DOHH2 (cell line): ENCODE data around the gene PRKCZ.

Experiments
- H3F3A ChIP-seq: fragments of 200-600 bp; sonication (generic), shearing (Covaris generic); 2 replicates; pipeline ENCODE4 v1.6.0; 2016; ENCODE audit warnings: antibody characterized with exemption, mild to moderate bottlenecking; ENCODE audit not compliant: control insufficient read depth, insufficient read depth
- H3K27ac ChIP-seq: fragments of 200-600 bp; sonication (generic); 2 replicates; pipeline ENCODE4 v1.5.1; 2014; ENCODE audit warnings: low read depth, mild to moderate bottlenecking, low read length, moderate library complexity
- H3K27me3 ChIP-seq: fragments of 200-600 bp; sonication (generic); 2 replicates; pipeline ENCODE4 v1.6.1; 2014; ENCODE audit warnings: mild to moderate bottlenecking, low read length, mixed read lengths; ENCODE audit not compliant: control insufficient read depth
- H3K36me3 ChIP-seq: fragments of 200-600 bp; sonication (generic); 2 replicates; pipeline ENCODE4 v1.6.1; 2014; ENCODE audit warnings: mild to moderate bottlenecking, low read length, moderate library complexity, mixed read lengths; ENCODE audit not compliant: control insufficient read depth
- H3K4me1 ChIP-seq: fragments of 200-600 bp; sonication (generic); 2 replicates; pipeline ENCODE4 v1.6.1; 2014; ENCODE audit warnings: mild to moderate bottlenecking, low read length, mixed read lengths; ENCODE audit not compliant: control insufficient read depth
- H3K4me2 ChIP-seq: fragments of 200-600 bp; sonication (generic); 2 replicates; pipeline ENCODE4 v1.6.0; 2014; ENCODE audit warnings: mild to moderate bottlenecking, low read length, moderate library complexity
- H3K4me3 ChIP-seq: fragments of 200-600 bp; sonication (generic); 2 replicates; pipeline ENCODE4 v1.5.1; 2014; ENCODE audit warnings: mild to moderate bottlenecking, low read length, mixed read lengths
- H3K79me2 ChIP-seq: fragments of 200-600 bp; sonication (generic); 2 replicates; pipeline ENCODE4 v1.6.1; 2014; ENCODE audit warnings: mild to moderate bottlenecking, low read length, mixed read lengths; ENCODE audit not compliant: control insufficient read depth
- H3K9me2 ChIP-seq: fragments of 200-600 bp; sonication (generic); replicated peaks from 2 replicates; pipeline ENCODE4 v1.6.1; 2014; ENCODE audit warnings: mild to moderate bottlenecking, low read length, mixed read lengths; ENCODE audit not compliant: control insufficient read depth
- H3K9me3 ChIP-seq: fragments of 200-600 bp; sonication (generic); 2 replicates; pipeline ENCODE4 v1.6.1; 2014; ENCODE audit warnings: antibody characterized with exemption, low read length, mixed read lengths; ENCODE audit not compliant: control insufficient read depth, insufficient read depth
- H4K20me1 ChIP-seq: fragments of 200-600 bp; sonication (generic); 2 replicates; pipeline ENCODE4 v1.6.0; 2014; ENCODE audit warnings: low read depth, mild to moderate bottlenecking, antibody characterized with exemption, low read length, moderate library complexity; ENCODE audit not compliant: control insufficient read depth, insufficient read depth
- EZH2phosphoT487 ChIP-seq: fragments of 200-600 bp; sonication (generic); IDR thresholded peaks from 2 replicates; pipeline ENCODE4 v1.6.1; 2017; ENCODE audit warnings: borderline replicate concordance, mild to moderate bottlenecking, antibody characterized with exemption, low read length, moderate library complexity, mixed read lengths
- TF ChIP-seq, protein P1 (sequence below): fragments of 200-600 bp; sonication (generic); IDR thresholded peaks from one replicate; pipeline ENCODE4 v1.5.1; 2014; ENCODE audit warnings: antibody characterized with exemption, mild to moderate bottlenecking, low read depth, low read length; ENCODE audit not compliant: poor library complexity, severe bottlenecking

Gene PRKCZ

DNA sequence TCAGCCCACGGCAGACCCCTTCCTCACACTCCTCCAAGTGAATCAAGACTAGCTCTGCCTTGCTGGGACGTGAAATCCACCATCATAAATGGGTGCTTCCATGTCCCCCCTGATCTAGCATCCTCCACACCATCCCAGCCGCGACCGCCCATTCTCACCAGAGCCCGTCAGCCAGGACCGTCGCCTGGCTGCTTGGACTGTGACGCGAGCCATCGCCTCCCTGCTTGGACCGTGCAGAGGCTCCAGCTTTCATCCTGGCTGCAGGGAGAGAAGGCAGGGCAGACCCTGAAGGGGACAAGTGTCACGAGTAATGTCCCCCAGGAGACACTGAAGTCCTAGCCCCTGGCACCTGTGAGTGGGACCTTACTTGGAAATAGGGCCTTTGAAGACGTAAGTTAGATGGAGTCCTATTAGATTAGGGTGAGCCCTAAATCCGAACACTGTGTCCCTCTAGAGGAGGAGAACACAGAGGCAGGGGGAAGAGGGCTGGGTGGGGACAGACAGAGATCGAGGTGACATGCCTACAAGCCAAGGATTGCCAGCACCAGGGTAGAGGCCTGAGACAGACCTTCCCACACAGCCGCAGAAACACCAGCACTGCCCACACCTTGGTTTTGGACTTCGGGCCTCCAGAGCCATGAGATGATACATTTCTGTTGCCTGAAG is 12.8 kb upstream of the PRKCZ start:
- Histone ChIP-seq H3K4me1 (no peaks in the 10 kb centered on the region), H3K9me2 (no peaks in the 10 kb centered on the region), H3F3A (no peaks in the 10 kb centered on the region), H3K79me2 (no peaks in the 10 kb centered on the region), H3K9me3 (no peaks in the 10 kb centered on the region), H3K27ac (no peak overlapping the region), H3K4me2 (no peak overlapping the region), H3K36me3 (no peaks in the 10 kb centered on the region), H3K4me3 (no peak overlapping the region), H4K20me1 (no peaks in the 10 kb centered on the region), H3K27me3 (no peaks in the 10 kb centered on the region)
- TF ChIP-seq EZH2phosphoT487, result no peak
- TF ChIP-seq, protein P1, sequence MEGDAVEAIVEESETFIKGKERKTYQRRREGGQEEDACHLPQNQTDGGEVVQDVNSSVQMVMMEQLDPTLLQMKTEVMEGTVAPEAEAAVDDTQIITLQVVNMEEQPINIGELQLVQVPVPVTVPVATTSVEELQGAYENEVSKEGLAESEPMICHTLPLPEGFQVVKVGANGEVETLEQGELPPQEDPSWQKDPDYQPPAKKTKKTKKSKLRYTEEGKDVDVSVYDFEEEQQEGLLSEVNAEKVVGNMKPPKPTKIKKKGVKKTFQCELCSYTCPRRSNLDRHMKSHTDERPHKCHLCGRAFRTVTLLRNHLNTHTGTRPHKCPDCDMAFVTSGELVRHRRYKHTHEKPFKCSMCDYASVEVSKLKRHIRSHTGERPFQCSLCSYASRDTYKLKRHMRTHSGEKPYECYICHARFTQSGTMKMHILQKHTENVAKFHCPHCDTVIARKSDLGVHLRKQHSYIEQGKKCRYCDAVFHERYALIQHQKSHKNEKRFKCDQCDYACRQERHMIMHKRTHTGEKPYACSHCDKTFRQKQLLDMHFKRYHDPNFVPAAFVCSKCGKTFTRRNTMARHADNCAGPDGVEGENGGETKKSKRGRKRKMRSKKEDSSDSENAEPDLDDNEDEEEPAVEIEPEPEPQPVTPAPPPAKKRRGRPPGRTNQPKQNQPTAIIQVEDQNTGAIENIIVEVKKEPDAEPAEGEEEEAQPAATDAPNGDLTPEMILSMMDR, result no peak

DNA sequence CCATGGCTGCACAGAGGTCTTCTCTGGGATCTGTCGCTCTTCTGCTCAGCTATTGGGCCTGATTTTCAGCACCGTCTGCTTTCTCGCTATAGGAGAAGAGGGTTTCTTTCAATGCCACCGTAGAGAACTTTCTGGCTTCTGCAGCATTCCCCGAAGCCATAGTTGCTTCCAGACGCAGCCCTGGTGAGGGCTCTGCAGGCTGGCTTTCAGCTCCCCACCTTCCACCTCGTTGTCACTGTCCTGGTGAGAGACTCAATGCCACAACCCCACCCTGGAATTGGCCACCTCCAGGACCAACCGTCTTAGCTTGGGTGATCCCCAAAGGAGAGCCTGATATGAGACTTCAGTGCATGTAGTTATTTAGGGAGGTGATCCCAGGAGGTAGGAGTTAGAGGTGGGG is 12.0 kb upstream of the PRKCZ start:
- Histone ChIP-seq H3K36me3 (no peaks in the 10 kb centered on the region), H3F3A (no peaks in the 10 kb centered on the region), H3K4me3 (no peak overlapping the region), H3K9me2 (no peaks in the 10 kb centered on the region), H3K27ac (no peak overlapping the region), H4K20me1 (no peaks in the 10 kb centered on the region), H3K27me3 (no peaks in the 10 kb centered on the region), H3K4me1 (no peaks in the 10 kb centered on the region), H3K9me3 (no peaks in the 10 kb centered on the region), H3K79me2 (no peaks in the 10 kb centered on the region), H3K4me2 (no peak overlapping the region)
- TF ChIP-seq, protein P1, result no peak
- no peak for TF ChIP-seq EZH2phosphoT487

DNA sequence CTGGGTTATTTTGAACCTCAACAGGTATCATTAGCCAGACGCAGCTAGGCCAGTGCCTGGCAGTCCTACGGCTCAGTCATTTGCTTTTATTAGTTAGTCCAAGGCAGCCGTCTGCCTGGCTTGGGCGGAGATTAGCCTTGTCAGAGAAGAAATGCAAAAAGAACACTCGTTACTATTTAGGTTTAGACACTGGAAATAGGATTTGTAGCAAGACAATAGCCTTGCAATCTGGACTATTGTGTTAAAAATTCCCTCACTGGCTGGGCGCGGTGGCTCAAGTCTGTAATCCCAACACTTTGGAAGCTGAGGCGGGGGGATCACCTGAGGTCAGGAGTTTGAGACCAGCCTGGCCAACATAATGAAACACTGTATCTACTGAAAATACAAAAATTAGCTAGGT is 11.0 kb upstream of the PRKCZ start:
- Histone ChIP-seq H3K27me3 (no peaks in the 10 kb centered on the region), H3K27ac (no peak overlapping the region), H3F3A (no peaks in the 10 kb centered on the region), H3K9me2 (no peaks in the 10 kb centered on the region), H3K9me3 (no peaks in the 10 kb centered on the region), H3K4me3 (no peak overlapping the region), H3K4me1 (no peaks in the 10 kb centered on the region), H3K36me3 (no peaks in the 10 kb centered on the region), H4K20me1 (no peaks in the 10 kb centered on the region), H3K79me2 (no peaks in the 10 kb centered on the region), H3K4me2 (no peak overlapping the region)
- TF ChIP-seq EZH2phosphoT487, result no peak
- TF ChIP-seq, protein P1, result no peak

DNA sequence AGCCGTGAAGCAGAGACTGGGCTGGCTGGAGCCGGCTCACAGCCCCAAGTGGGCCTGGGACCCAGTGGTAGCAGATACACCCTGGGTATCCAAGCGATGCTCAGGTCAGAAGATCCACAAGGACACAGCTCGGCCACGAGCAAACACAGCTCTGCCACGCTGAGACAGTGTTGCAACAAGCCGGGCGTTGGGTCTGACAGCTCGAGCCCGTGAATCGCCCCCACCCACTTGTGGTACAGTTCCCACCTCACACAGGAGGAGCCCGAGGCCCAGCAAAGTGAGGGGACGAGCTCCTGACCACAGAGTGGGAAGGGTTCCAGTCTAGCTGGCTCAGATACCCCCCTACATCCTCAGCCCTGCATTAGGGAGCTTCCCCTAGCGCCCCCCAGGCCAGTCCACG is 8.9 kb upstream of the PRKCZ start:
- TF ChIP-seq, protein P1, result no peak
- TF ChIP-seq EZH2phosphoT487, result no peak
- Histone ChIP-seq H3K4me1 (peaks cover 10% of the 10 kb centered on the region), H3K4me2 (no peak overlapping the region)

More for the DNA sequence above, 8.9 kb upstream of the PRKCZ start:
- Histone ChIP-seq H3F3A (no peaks in the 10 kb centered on the region), H3K27ac (no peak overlapping the region), H3K36me3 (no peaks in the 10 kb centered on the region), H4K20me1 (no peaks in the 10 kb centered on the region), H3K4me3 (no peak overlapping the region), H3K79me2 (no peaks in the 10 kb centered on the region), H3K9me3 (no peaks in the 10 kb centered on the region), H3K27me3 (no peaks in the 10 kb centered on the region), H3K9me2 (no peaks in the 10 kb centered on the region)
